GM06990 (cell line): ENCODE results near the gene PLXNA4.

ENCODE experiments used
- DNase-seq: peaks from one replicate; pipeline ENCODE4 v3.0.0-alpha.2; 2011; ENCODE audit not compliant: insufficient read length; ENCODE audit errors: extremely low read depth
- H3K27me3 ChIP-seq: replicated peaks from 2 replicates; pipeline ENCODE4 v1.6.0; 2011; ENCODE audit warnings: low read length; ENCODE audit not compliant: control insufficient read depth, insufficient read depth
- H3K36me3 ChIP-seq: 2 replicates; pipeline ENCODE4 v1.5.1; 2011; ENCODE audit warnings: low read length; ENCODE audit not compliant: control insufficient read depth, insufficient read depth
- H3K4me3 ChIP-seq: replicated peaks from 2 replicates; pipeline ENCODE4 v1.5.1; 2011; ENCODE audit warnings: low read depth, mild to moderate bottlenecking, control low read depth, low read length
- CTCF ChIP-seq: IDR thresholded peaks from 2 replicates; pipeline ENCODE4 v1.5.1; 2011; ENCODE audit warnings: low read length, control low read depth, mild to moderate bottlenecking, inconsistent platforms; ENCODE audit not compliant: insufficient read depth, poor library complexity, severe bottlenecking

PLXNA4 gene

GRCh38 chr7:132528695-132529094 lies 47.6 kb downstream of the PLXNA4 start:
- TF ChIP-seq CTCF: no peak
- Histone ChIP-seq H3K27me3 (no peaks in the 10 kb centered on the region; the same call in 1 of the 2 replicates), H3K4me3 (no peak overlapping the region), H3K36me3 (no peaks in the 10 kb centered on the region)
- no peak for DNase-seq

GRCh38 chr7:132527467-132528410 lies 48.5 kb downstream of the PLXNA4 start:
- H3K36me3 ChIP-seq: no peaks in the 10 kb centered on the region
- no peak overlapping the region for H3K4me3 ChIP-seq
- no peak for DNase-seq
- H3K27me3 ChIP-seq: no peaks in the 10 kb centered on the region; the same call in 1 of the 2 replicates
- no peak for TF ChIP-seq CTCF

- Histone ChIP-seq H3K4me3 (no peak overlapping the region), H3K36me3 (no peaks in the 10 kb centered on the region), H3K27me3 (no peaks in the 10 kb centered on the region; the same call in 1 of the 2 replicates)
- no peak for DNase-seq
- TF ChIP-seq CTCF: no peak
These were observed 50.0 kb downstream of the PLXNA4 start for GRCh38 chr7:132526111-132526740.

GRCh38 chr7:132521423-132521822 lies 54.8 kb downstream of the PLXNA4 start:
- H3K4me3 ChIP-seq: no peak overlapping the region
- H3K27me3 ChIP-seq: no peaks in the 10 kb centered on the region
- TF ChIP-seq CTCF: no peak
- no peak for DNase-seq
- H3K36me3 ChIP-seq: no peaks in the 10 kb centered on the region

GRCh38 chr7:132520591-132521280 lies 55.5 kb downstream of the PLXNA4 start:
- no peak for DNase-seq
- no peak for TF ChIP-seq CTCF
- H3K36me3 ChIP-seq: no peaks in the 10 kb centered on the region
- no peaks in the 10 kb centered on the region for H3K27me3 ChIP-seq
- H3K4me3 ChIP-seq: no peak overlapping the region
